Gastrocnemius medialis (tissue), 4 donors: ENCODE data around the gene L3MBTL2. TPM values are rescaled to one million over a fixed set of nuclear protein-coding genes. Genes with fewer than 3 reads are reported as not detected.
"Not testable (repeated sequence)": the region's sequence is repeated elsewhere in the genome, so short reads cannot be mapped to it uniquely, and the experiment has no call there.

Experiments
- ATAC-seq, 2 donors: fragments of 150-250 bp; one replicate each; pipeline ENCODE4 v1.9.1; 2016
- DNase-seq, 2 donors: peaks; one replicate each; pipeline ENCODE4 v3.0.0-alpha.2; 2019
- H3K27ac ChIP-seq, 4 donors: fragments of 200-600 bp; sonication (generic); 1 replicate in 1 of 4; 2 replicates in 3 of 4; pipeline ENCODE4 v1.5.1; 2016 to 2018; ENCODE audit warnings: mild to moderate bottlenecking in 2 of 4, moderate library complexity in 1 of 4
- H3K27me3 ChIP-seq, 3 donors: fragments of 200-600 bp; sonication (generic) in 2 of 3; 1 replicate in 1 of 3; 2 replicates in 2 of 3; pipeline versions ENCODE4 v1.5.1 to v1.6.0; 2016 to 2019; ENCODE audit warnings: mild to moderate bottlenecking in 1 of 3, moderate library complexity in 1 of 3
- H3K36me3 ChIP-seq, 2 donors: fragments of 200-600 bp; sonication (generic) in 1 of 2; one replicate each; pipeline ENCODE4 v1.5.1; 2017 to 2018
- H3K4me1 ChIP-seq, 2 donors: fragments of 200-600 bp; sonication (generic) in 1 of 2; one replicate each; pipeline ENCODE4 v1.5.1; 2016 to 2017; ENCODE audit warnings: mild to moderate bottlenecking in 2 of 2
- H3K4me3 ChIP-seq, 4 donors: fragments of 200-600 bp; sonication (generic) in 3 of 4; 1 replicate in 1 of 4; 2 replicates in 3 of 4; pipeline ENCODE4 v1.5.1; 2016 to 2019; ENCODE audit warnings: mild to moderate bottlenecking in 2 of 4
- H3K9me3 ChIP-seq, 3 donors: fragments of 200-600 bp; sonication (generic) in 2 of 3; 1 replicate in 1 of 3; 2 replicates in 2 of 3; pipeline ENCODE4 v1.5.1; 2016 to 2019
- CTCF ChIP-seq, 5 experiments: fragments of 450-650 bp in 3 of 5; fragments of 200-600 bp in 2 of 5; sonication (generic) in 2 of 5; IDR thresholded peaks in 4 of 5; conservative IDR thresholded peaks in 1 of 5; 1 replicate in 4 of 5; 2 replicates in 1 of 5; pipeline ENCODE4 v1.5.1; 2016 to 2019; ENCODE audit warnings: antibody characterized with exemption in 5 of 5, mild to moderate bottlenecking in 3 of 5, moderate library complexity in 3 of 5
- POLR2A ChIP-seq, 2 donors: fragments of 450-650 bp; IDR thresholded peaks; one replicate each; pipeline ENCODE4 v1.6.1; 2017; ENCODE audit warnings: antibody characterized with exemption in 2 of 2, mild to moderate bottlenecking in 2 of 2, moderate library complexity in 2 of 2
- in situ Hi-C, 4 donors: fragments of 200-750 bp; cut with MboI; loops; one replicate each; pipeline versions ENCODE4 v1.15.0 to v1.8.0; 2017; ENCODE audit warnings: low sequenced_read_pairs in 4 of 4
- intact Hi-C: fragments of 100-400 bp; cut with DNase I; formaldehyde crosslinking; loops from one replicate; pipeline ENCODE4 v1.15.1; 2023; ENCODE audit warnings: low total_unique reads
- total RNA-seq, 4 donors: library from RNA; depleted of rRNA; stranded (reverse); fragments of >200 nt; gene quantifications; one replicate each; pipeline versions ENCODE4 v1.1.0 to v1.2.3, GENCODE V29; 2016

L3MBTL2 gene
- total RNA-seq, 4 donors from 2014 or later: 4.8 to 14.4 (median 12.4) TPM

- DNase-seq: no peak
- Histone ChIP-seq H3K9me3 (no peaks in the 10 kb centered on the region), H3K4me3 (no peak overlapping the region), H3K27me3 (no peaks in the 10 kb centered on the region), H3K27ac (no peak overlapping the region), H3K4me1 (peaks cover 16 to 24% of the 10 kb centered on the region in 2 donors), H3K36me3 (peaks cover under 1 to 84% of the 10 kb centered on the region in 2 donors)
- no peak for TF ChIP-seq POLR2A (IDR thresholded peaks at IDR 0.05)
- in situ Hi-C loops (no loop called here), intact Hi-C loops (no loop called here)
- no peak for ATAC-seq
These were observed 29.6 kb upstream of the L3MBTL2 start for GRCh38 chr22:41175546-41175945.

- no peak for ATAC-seq
- H3K4me1 ChIP-seq: peaks cover 22 to 29% of the 10 kb centered on the region in 2 donors
- H3K9me3 ChIP-seq: no peaks in the 10 kb centered on the region
- H3K4me3 ChIP-seq: no peak overlapping the region
- in situ Hi-C loops: no loop called here
- H3K27me3 ChIP-seq: no peaks in the 10 kb centered on the region
- H3K27ac ChIP-seq: peak overlapping the region in 1 of 4 donors; percentile 58
- no peak for TF ChIP-seq CTCF (IDR thresholded peaks at IDR 0.05 in 4 of 5, conservative IDR thresholded peaks at IDR 0.05 in 1 of 5)
- TF ChIP-seq POLR2A (IDR thresholded peaks at IDR 0.05): no peak
- intact Hi-C loops: no loop called here
- H3K36me3 ChIP-seq: peaks cover 0 to 69% of the 10 kb centered on the region in 2 donors
- DNase-seq: no peak
These were observed 28.0 kb upstream of the L3MBTL2 start for GRCh38 chr22:41177040-41177621.

- peak overlapping the region in 2 of 4 donors; percentile 1 to 58 for H3K27ac ChIP-seq
- TF ChIP-seq POLR2A (IDR thresholded peaks at IDR 0.05): no peak
- TF ChIP-seq CTCF (IDR thresholded peaks at IDR 0.05 in 4 of 5, conservative IDR thresholded peaks at IDR 0.05 in 1 of 5): no peak
- in situ Hi-C loops: no loop called here
These were observed 27.3 kb upstream of the L3MBTL2 start for GRCh38 chr22:41177622-41178424.

DNA sequence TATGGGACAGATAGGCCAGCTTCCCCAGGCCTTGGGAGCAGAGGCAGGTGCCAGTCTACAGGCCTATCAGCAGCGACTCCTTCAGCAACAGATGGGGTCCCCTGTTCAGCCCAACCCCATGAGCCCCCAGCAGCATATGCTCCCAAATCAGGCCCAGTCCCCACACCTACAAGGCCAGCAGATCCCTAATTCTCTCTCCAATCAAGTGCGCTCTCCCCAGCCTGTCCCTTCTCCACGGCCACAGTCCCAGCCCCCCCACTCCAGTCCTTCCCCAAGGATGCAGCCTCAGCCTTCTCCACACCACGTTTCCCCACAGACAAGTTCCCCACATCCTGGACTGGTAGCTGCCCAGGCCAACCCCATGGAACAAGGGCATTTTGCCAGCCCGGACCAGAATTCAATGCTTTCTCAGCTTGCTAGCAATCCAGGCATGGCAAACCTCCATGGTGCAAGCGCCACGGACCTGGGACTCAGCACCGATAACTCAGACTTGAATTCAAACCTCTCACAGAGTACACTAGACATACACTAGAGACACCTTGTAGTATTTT, 26.6 kb upstream of the L3MBTL2 start:
- Histone ChIP-seq H3K9me3 (no peaks in the 10 kb centered on the region), H3K27ac (peak overlapping the region in 2 of 4 donors; percentile 1 to 58), H3K4me3 (no peak overlapping the region), H3K27me3 (no peaks in the 10 kb centered on the region), H3K4me1 (peaks cover 34 to 35% of the 10 kb centered on the region in 2 donors), H3K36me3 (peaks cover 0 to 55% of the 10 kb centered on the region in 2 donors)
- ATAC-seq: no peak
- TF ChIP-seq CTCF (IDR thresholded peaks at IDR 0.05 in 4 of 5, conservative IDR thresholded peaks at IDR 0.05 in 1 of 5) (no peak), POLR2A (IDR thresholded peaks at IDR 0.05) (no peak)
- intact Hi-C loops: no loop called here
- in situ Hi-C loops: no loop called here
- DNase-seq: peak in 1 of 2 donors; percentile 51

More at GRCh38 chr22:41177622-41178424, 27.3 kb upstream of the L3MBTL2 start:
- intact Hi-C loops: no loop called here
- Histone ChIP-seq H3K36me3 (peaks cover 0 to 62% of the 10 kb centered on the region in 2 donors), H3K4me1 (peaks cover 28 to 31% of the 10 kb centered on the region in 2 donors), H3K27me3 (no peaks in the 10 kb centered on the region), H3K9me3 (no peaks in the 10 kb centered on the region), H3K4me3 (no peak overlapping the region)
- ATAC-seq (peak in 1 of 2 donors; percentile 62), DNase-seq (peak in 1 of 2 donors; percentile 63)

GRCh38 chr22:41180362-41180761, 24.8 kb upstream of the L3MBTL2 start:
- in situ Hi-C loops, H3K27me3 ChIP-seq, ATAC-seq, H3K9me3 ChIP-seq, H3K4me3 ChIP-seq, DNase-seq: not testable (repeated sequence)
- peaks cover 0 to 38% of the 10 kb centered on the region in 2 donors for H3K36me3 ChIP-seq
- peaks cover 35 to 36% of the 10 kb centered on the region in 2 donors for H3K4me1 ChIP-seq
- peak overlapping the region in 1 of 4 donors; percentile 64 for H3K27ac ChIP-seq
- intact Hi-C loops: loop anchor here (5.0 kb wide), 2 partner anchors 88 to 228 kb away; partner anchors contain the start of genes EP300 and RBX1
